K562 (cell line): ENCODE data around the gene HIVEP1. TPM values are rescaled to one million over a fixed set of nuclear protein-coding genes. Genes with fewer than 3 reads are reported as not detected.

ENCODE experiments used
- ARID1B ChIP-seq: fragments of 450-650 bp; IDR thresholded peaks from 2 replicates; pipeline ENCODE4 v1.6.1; 2016; ENCODE audit warnings: antibody characterized with exemption, mild to moderate bottlenecking, inconsistent platforms
- ASH1L ChIP-seq: fragments of 450-650 bp; IDR thresholded peaks from 2 replicates; pipeline ENCODE4 v1.6.1; 2018; ENCODE audit warnings: borderline replicate concordance, mild to moderate bottlenecking, low read depth; ENCODE audit not compliant: partially characterized antibody
- BRD9 ChIP-seq: fragments of 450-650 bp; IDR thresholded peaks from 2 replicates; pipeline ENCODE4 v1.6.1; 2018; ENCODE audit warnings: low read depth; ENCODE audit not compliant: partially characterized antibody
- FOSL1 ChIP-seq: fragments of 200-800 bp; sonication (Bioruptor generic); conservative IDR thresholded peaks from 2 replicates; pipeline ENCODE4 v1.6.1; 2016; ENCODE audit warnings: missing genetic modification characterization, missing compliant biosample characterization
- GATA2 ChIP-seq: sonication (generic); formaldehyde crosslinking; IDR thresholded peaks from 2 replicates; pipeline ENCODE4 v1.4.0; 2020; ENCODE audit warnings: mild to moderate bottlenecking, missing genetic modification reagents
- HMGN3 ChIP-seq: IDR thresholded peaks from 2 replicates; pipeline ENCODE4 v1.6.1; 2011; ENCODE audit warnings: borderline replicate concordance, low read depth, mild to moderate bottlenecking, mixed read lengths, low read length; ENCODE audit not compliant: insufficient read length; ENCODE audit errors: extremely low read depth
- NCOA4 ChIP-seq: fragments of 450-650 bp; IDR thresholded peaks from 2 replicates; pipeline ENCODE4 v1.6.1; 2018; ENCODE audit warnings: mild to moderate bottlenecking; ENCODE audit not compliant: partially characterized antibody
- PATZ1 ChIP-seq: fragments of 250-450 bp; sonication (Bioruptor Pico); IDR thresholded peaks from 2 replicates; pipeline ENCODE4 v1.5.0; 2020; ENCODE audit warnings: mild to moderate bottlenecking, borderline replicate concordance
- RUNX1 ChIP-seq: sonication (generic); IDR thresholded peaks from 2 replicates; pipeline ENCODE4 v1.6.1; 2016; ENCODE audit warnings: antibody characterized with exemption, low read depth
- SOX6 ChIP-seq: fragments of 450-650 bp; IDR thresholded peaks from 2 replicates; pipeline ENCODE4 v1.6.1; 2014; ENCODE audit warnings: mild to moderate bottlenecking
- ZKSCAN3 ChIP-seq: fragments of 250-450 bp; sonication (Bioruptor Pico); IDR thresholded peaks from 2 replicates; pipeline ENCODE4 v1.4.0; 2020
- ZKSCAN8 ChIP-seq: fragments of 200-800 bp; sonication (Bioruptor generic); IDR thresholded peaks from 2 replicates; pipeline ENCODE4 v1.6.1; 2016; ENCODE audit warnings: missing genetic modification characterization, missing compliant biosample characterization
- ZNF431 ChIP-seq: sonication (generic); formaldehyde crosslinking; IDR thresholded peaks from 2 replicates; pipeline ENCODE4 v1.8.0; 2022; ENCODE audit warnings: mild to moderate bottlenecking, missing genetic modification reagents
- ZNF584 ChIP-seq: fragments of 200-800 bp; sonication (Bioruptor generic); IDR thresholded peaks from 2 replicates; pipeline ENCODE4 v1.6.1; 2016; ENCODE audit warnings: low read depth, mild to moderate bottlenecking, missing genetic modification characterization, missing compliant biosample characterization
- ZNF766 ChIP-seq: fragments of 200-800 bp; sonication (Bioruptor generic); conservative IDR thresholded peaks from 2 replicates; pipeline ENCODE4 v1.6.1; 2016; ENCODE audit warnings: missing genetic modification characterization, missing compliant biosample characterization
- polyA plus RNA-seq, 8 experiments: library from polyadenylated mRNA; depleted of rRNA in 4 of 8; stranded (reverse) in 5 of 8; unstranded in 3 of 8; fragments of >200 nt; fragmentation: Nextera tagmentation in 2 of 8; fragmentation: Illumina TruSeq in 1 of 8; extraction: Ambion mirVana in 2 of 8; extraction: Trizol in 1 of 8; gene quantifications; 2 replicates each; pipeline versions ENCODE4 v1.2.1 to v1.2.3, GENCODE V29; 2011 to 2014; ENCODE audit warnings: inconsistent platforms in 1 of 8, missing spikeins in 1 of 8
- total RNA-seq, 7 experiments: library from RNA; depleted of rRNA in 6 of 7; stranded (reverse); fragments of >200 nt in 6 of 7; fragmentation: Illumina TruSeq in 2 of 7; extraction: Trizol in 2 of 7; gene quantifications; 2 replicates each; pipeline versions ENCODE4 v1.2.1 to v1.2.3, GENCODE V29; 2011 to 2021; ENCODE audit warnings: low replicate concordance in 1 of 7
- TF ChIP-seq, protein P1 (sequence below), 2 experiments: fragments of 450-650 bp; IDR thresholded peaks; 2 replicates each; pipeline ENCODE4 v1.6.1; 2016; ENCODE audit warnings: mild to moderate bottlenecking in 2 of 2, borderline replicate concordance in 1 of 2, low read depth in 1 of 2, moderate library complexity in 1 of 2
- TF ChIP-seq, protein P2 (sequence below): fragments of 450-650 bp; formaldehyde crosslinking; IDR thresholded peaks from 2 replicates; pipeline ENCODE4 v1.4.0; 2020; ENCODE audit warnings: mild to moderate bottlenecking

HIVEP1 gene
- total and polyA plus RNA-seq, 9 of the 15 experiments (the other 6 are each of a cell fraction or from before 2014, with no cell fraction given): 6.0 to 33.3 (median 21.7) TPM

GRCh38 chr6:12011276-12012037 lies 655 bp upstream of the HIVEP1 start (continued):
- TF ChIP-seq PATZ1 (no peak), ASH1L (no peak), ZNF766 (CRISPR knock-in tag) (no peak), ZNF584 (CRISPR knock-in tag) (no peak), NCOA4 (no peak), HMGN3 (peak; percentile 75), SOX6 (no peak), ZKSCAN3 (CRISPR knock-in tag) (no peak), BRD9 (no peak), ZKSCAN8 (CRISPR knock-in tag) (no peak), RUNX1 (no peak), FOSL1 (tag) (0 out of 2 replicates have a peak, but pooled peaks have one; percentile 51), GATA2 (no peak), ZNF431 (CRISPR knock-in tag) (no peak), ARID1B (no peak)
- TF ChIP-seq, protein P1, sequence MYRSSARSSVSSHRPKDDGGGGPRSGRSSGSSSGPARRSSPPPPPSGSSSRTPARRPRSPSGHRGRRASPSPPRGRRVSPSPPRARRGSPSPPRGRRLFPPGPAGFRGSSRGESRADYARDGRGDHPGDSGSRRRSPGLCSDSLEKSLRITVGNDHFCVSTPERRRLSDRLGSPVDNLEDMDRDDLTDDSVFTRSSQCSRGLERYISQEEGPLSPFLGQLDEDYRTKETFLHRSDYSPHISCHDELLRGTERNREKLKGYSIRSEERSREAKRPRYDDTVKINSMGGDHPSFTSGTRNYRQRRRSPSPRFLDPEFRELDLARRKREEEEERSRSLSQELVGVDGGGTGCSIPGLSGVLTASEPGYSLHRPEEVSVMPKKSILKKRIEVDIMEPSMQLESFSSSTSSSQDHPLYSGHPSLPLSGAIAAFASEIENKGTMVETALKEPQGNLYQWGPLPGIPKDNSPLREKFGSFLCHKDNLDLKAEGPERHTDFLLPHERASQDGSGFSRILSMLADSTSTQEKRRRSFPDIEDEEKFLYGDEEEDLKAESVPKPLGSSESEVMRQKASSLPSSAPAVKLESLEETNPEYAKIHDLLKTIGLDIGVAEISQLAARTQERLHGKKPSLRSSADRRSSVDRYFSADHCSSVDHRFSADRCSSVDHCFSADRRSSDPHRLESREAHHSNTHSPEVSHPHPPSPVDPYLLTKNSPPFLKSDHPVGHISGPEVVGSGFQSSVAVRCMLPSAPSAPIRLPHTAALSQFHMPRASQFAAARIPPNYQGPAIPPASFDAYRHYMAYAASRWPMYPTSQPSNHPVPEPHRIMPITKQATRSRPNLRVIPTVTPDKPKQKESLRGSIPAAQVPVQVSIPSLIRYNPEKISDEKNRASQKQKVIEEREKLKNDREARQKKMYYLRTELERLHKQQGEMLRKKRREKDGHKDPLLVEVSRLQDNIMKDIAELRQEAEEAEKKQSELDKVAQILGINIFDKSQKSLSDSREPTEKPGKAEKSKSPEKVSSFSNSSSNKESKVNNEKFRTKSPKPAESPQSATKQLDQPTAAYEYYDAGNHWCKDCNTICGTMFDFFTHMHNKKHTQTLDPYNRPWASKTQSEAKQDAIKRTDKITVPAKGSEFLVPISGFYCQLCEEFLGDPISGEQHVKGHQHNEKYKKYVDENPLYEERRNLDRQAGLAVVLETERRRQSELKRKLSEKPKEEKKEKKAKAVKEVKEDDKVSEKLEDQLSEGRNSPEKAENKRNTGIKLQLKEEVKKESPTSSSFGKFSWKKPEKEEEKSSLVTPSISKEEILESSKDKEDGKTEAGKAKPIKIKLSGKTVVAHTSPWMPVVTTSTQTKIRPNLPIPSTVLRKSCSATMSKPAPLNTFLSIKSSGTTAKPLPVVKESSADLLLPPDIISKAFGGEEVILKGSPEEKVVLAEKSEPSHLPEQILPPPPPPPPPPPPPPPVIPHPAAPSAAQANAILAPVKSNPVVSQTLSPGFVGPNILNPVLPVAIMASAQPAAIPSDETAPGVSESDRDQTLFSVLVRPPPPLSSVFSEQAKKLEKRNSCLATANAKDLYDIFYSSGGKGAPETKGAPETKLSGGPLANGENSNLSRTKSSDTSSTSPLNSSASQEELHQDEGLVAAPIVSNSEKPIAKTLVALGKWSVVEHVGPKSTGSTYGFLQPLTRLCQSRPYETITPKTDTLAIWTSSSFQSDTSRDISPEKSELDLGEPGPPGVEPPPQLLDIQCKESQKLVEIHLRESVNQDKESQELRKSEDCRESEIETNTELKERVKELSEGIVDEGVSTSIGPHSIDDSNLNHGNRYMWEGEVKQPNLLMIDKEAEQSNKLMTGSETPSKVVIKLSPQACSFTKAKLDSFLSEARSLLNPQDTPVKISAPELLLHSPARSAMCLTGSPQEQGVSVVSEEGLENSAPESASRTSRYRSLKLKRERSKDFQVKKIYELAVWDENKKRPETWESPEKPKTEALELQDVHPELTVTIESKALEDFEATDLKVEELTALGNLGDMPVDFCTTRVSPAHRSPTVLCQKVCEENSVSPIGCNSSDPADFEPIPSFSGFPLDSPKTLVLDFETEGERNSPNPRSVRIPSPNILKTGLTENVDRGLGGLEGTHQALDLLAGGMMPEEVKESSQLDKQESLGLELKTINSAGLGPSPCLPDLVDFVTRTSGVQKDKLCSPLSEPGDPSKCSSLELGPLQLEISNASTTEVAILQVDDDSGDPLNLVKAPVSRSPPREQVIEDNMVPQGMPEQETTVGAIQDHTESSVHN (IDR thresholded peaks at IDR 0.05; ENCODE audit: borderline replicate concordance in 1 of 2, low read depth in 1 of 2): no peak
- TF ChIP-seq, protein P2, sequence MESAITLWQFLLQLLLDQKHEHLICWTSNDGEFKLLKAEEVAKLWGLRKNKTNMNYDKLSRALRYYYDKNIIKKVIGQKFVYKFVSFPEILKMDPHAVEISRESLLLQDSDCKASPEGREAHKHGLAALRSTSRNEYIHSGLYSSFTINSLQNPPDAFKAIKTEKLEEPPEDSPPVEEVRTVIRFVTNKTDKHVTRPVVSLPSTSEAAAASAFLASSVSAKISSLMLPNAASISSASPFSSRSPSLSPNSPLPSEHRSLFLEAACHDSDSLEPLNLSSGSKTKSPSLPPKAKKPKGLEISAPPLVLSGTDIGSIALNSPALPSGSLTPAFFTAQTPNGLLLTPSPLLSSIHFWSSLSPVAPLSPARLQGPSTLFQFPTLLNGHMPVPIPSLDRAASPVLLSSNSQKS (CRISPR knock-in tag): no peak
